ENCODE data around the gene ZSCAN1. TPM values are rescaled to one million over a fixed set of nuclear protein-coding genes. Genes with fewer than 3 reads are reported as not detected.
"Not testable (repeated sequence)": the region's sequence is repeated elsewhere in the genome, so short reads cannot be mapped to it uniquely, and the experiment has no call there.

ZSCAN1 gene
- total RNA-seq: not detected

- POLR2A ChIA-PET: no interaction called here
- peaks cover 25% of the 10 kb centered on the region for H3K9me3 Mint-ChIP-seq (ENCODE audit: low read depth)
- CTCF ChIA-PET: no interaction called here
- H3K36me3 Mint-ChIP-seq (ENCODE audit: low read depth): peaks cover 27% of the 10 kb centered on the region
- DNase-seq (peak; percentile 78), ATAC-seq (peak; percentile 76)
- no peaks in the 10 kb centered on the region for H3K4me1 Mint-ChIP-seq
- intact Hi-C loops (cut with DNase I, micrococcal nuclease): no loop called here
- H3K4me3 Mint-ChIP-seq: no peak within 1 kb of the TSS
- peaks cover 30% of the 10 kb centered on the region for H3K27me3 Mint-ChIP-seq
- H3K27ac Mint-ChIP-seq: no peak within 1 kb of the TSS
Observed at GRCh38 chr19:58033741-58034476, at the start of gene ZSCAN1. Gene ZSCAN1 (plus strand): TSS chr19:58034025. CDS start chr19:58037837, 3,812 bp downstream.

DNA sequence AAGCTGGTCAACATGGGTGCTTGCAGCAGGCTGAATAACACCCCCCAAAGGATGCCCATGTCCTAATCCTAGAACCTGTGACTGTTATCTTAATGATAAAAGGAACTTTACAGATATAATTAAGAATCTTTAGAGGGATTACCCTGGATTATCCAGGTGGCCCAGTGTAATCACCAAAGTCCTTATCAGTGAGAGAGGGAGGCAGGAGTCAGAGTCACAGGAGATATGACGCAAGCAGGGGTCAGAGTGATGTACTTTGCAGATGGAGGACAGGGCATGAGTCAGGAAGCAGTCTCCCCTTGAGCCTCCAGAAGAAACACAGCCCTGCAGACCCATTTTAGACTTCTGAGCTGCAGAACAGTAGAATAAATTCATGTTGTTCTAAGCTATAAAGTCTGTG lies 41.0 kb upstream of the ZSCAN1 start:
- DNase-seq: no peak
- intact Hi-C loops (cut with DNase I, micrococcal nuclease): no loop called here
- peaks cover 82% of the 10 kb centered on the region for H3K36me3 Mint-ChIP-seq (ENCODE audit: low read depth)
- no peak overlapping the region for H3K27ac Mint-ChIP-seq
- no peaks in the 10 kb centered on the region for H3K27me3 Mint-ChIP-seq
- ChIA-PET POLR2A (no interaction called here), CTCF (interaction anchor here (1.8 kb wide), 1 partner anchor 10 kb away, joined by 5 read pairs; the partner anchor contains the start of gene ZNF606)
- no peaks in the 10 kb centered on the region for H3K4me1 Mint-ChIP-seq
- H3K9me3 Mint-ChIP-seq (ENCODE audit: low read depth): peaks cover 53% of the 10 kb centered on the region
- no peak overlapping the region for H3K4me3 Mint-ChIP-seq
- no peak for ATAC-seq

- Mint-ChIP-seq H3K27me3 (no peaks in the 10 kb centered on the region), H3K27ac (no peak overlapping the region), H3K36me3 (ENCODE audit: low read depth) (peaks cover 91% of the 10 kb centered on the region), H3K9me3 (ENCODE audit: low read depth) (peaks cover 46% of the 10 kb centered on the region), H3K4me3 (peak overlapping the region; percentile 80), H3K4me1 (peaks cover 29% of the 10 kb centered on the region)
- no peak for DNase-seq
- ChIA-PET POLR2A (no interaction called here), CTCF (no interaction called here)
- no peak for ATAC-seq
- intact Hi-C loops (cut with DNase I, micrococcal nuclease): loop anchor here in 1 of 2 experiments (5.0 kb wide), 1 partner anchor 273 kb away; the partner anchor contains the start of gene ZNF671
Observed at GRCh38 chr19:58000677-58001076, 33.1 kb upstream of the ZSCAN1 start.

DNA sequence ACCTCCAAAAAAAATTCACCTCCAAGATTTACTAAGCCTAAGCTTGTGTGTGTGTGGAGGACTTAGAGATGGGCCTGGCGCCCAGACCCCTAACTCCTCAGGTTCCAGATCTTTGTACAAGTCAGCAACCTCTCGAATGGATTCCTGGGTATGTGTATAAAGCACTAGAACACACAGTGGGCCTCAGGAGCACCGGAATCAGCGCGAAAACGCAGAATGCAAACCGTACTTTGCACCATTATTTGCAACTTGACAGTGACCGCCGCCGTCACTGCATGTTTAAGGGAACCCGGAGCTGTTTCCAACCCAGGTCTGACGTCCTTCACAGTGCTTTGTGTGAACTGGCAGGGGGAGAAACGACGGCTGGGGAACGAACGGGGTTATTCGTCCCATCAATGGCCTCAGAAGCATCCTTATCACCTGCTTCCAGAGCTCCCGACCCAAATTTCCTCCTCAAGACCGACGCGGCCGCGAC lies 31.9 kb upstream of the ZSCAN1 start:
- POLR2A ChIA-PET: interaction anchor here (0.5 kb wide), 1 partner anchor 40 kb away, joined by 6 read pairs; no protein-coding TSS in a partner anchor
- intact Hi-C loops (cut with DNase I, micrococcal nuclease): loop anchor here (1.0 to 5.0 kb wide), 10 partner anchors 55 to 1407 kb away; partner anchors contain the start of genes ZNF256 (in 2 of the 2), RPS5 (in 1 of the 2), TRAPPC2B (in 1 of the 2) and ZNF17 (in 1 of the 2)
- H3K27me3 Mint-ChIP-seq: no peaks in the 10 kb centered on the region
- peak overlapping the region; percentile 49 for H3K27ac Mint-ChIP-seq
- CTCF ChIA-PET: interaction anchor here (0.6 to 2.7 kb wide), 5 partner anchors 10 to 416 kb away, joined by 3 to 6 read pairs (median 4); partner anchors contain the start of gene ZNF551
- peak; percentile 18 for ATAC-seq
- H3K9me3 Mint-ChIP-seq (ENCODE audit: low read depth): peaks cover 49% of the 10 kb centered on the region
- DNase-seq: peak; percentile 46
- H3K36me3 Mint-ChIP-seq (ENCODE audit: low read depth): peaks cover 90% of the 10 kb centered on the region
- H3K4me1 Mint-ChIP-seq: peaks cover 29% of the 10 kb centered on the region
- H3K4me3 Mint-ChIP-seq: peak overlapping the region; percentile 80

- peaks cover 90% of the 10 kb centered on the region for H3K36me3 Mint-ChIP-seq (ENCODE audit: low read depth)
- CTCF ChIA-PET: interaction anchor here (0.7 to 2.7 kb wide), 6 partner anchors 11 to 1377 kb away, joined by 3 to 6 read pairs (median 4); partner anchors contain the start of gene ZNF551
- H3K4me3 Mint-ChIP-seq: peak within 1 kb of the TSS; percentile 80
- POLR2A ChIA-PET: interaction anchor here (0.5 kb wide), 1 partner anchor 39 kb away, joined by 6 read pairs; no protein-coding TSS in a partner anchor
- H3K9me3 Mint-ChIP-seq (ENCODE audit: low read depth): peaks cover 51% of the 10 kb centered on the region
- DNase-seq: peak; percentile 93
- H3K4me1 Mint-ChIP-seq: peaks cover 29% of the 10 kb centered on the region
- peak within 1 kb of the TSS; percentile 86 for H3K27ac Mint-ChIP-seq
- no peaks in the 10 kb centered on the region for H3K27me3 Mint-ChIP-seq
- ATAC-seq: peak; percentile 99
- intact Hi-C loops (cut with DNase I, micrococcal nuclease): loop anchor here (1.0 to 5.0 kb wide), 10 partner anchors 55 to 1407 kb away; partner anchors contain the start of genes ZNF256 (in 2 of the 2), RPS5 (in 1 of the 2), TRAPPC2B (in 1 of the 2) and ZNF17 (in 1 of the 2)
Observed at GRCh38 chr19:58002384-58003173, 31.2 kb upstream of the ZSCAN1 start, which contains the start of gene ZNF606. Gene ZNF606 (minus strand): TSS chr19:58002820. CDS start chr19:58001319, 1,501 bp downstream.

DNA sequence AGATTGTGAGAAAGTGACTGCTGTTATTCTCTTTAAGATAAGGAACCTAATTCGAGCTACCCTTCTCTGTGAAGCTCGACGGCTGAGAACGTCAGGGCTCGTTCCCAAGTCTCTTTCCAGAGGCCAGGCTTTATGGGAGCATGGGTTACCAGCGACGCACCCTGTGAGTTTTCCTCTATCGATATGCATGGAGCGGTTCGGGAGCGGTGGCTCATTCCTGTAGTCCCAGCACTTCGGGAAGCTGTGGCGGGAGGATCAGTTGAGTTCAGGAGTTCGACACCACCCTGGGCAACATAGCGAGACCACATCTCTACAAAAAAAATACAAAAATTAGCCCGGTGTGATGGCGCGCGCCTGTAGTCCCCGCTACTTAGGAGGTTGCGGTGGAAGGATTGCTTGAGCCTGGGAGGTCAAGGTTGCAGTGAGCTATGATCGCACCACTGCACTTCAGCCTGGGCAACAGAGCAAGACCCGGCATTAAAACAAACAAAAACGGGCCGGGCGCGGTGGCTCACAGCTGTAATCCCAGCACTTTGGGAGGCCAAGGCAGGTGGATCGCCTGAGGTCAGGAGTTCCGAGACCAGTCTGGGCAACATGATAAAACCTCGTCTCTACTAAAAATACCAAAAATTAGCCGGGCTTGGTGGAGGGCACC lies 30.5 kb upstream of the ZSCAN1 start:
- POLR2A ChIA-PET: no interaction called here
- CTCF ChIA-PET: interaction anchor here (0.6 to 2.7 kb wide), 5 partner anchors 11 to 1378 kb away, joined by 3 to 5 read pairs (median 3); partner anchors contain the start of gene ZNF551
- DNase-seq (no peak), ATAC-seq (no peak)
- peaks cover 53% of the 10 kb centered on the region for H3K9me3 Mint-ChIP-seq (ENCODE audit: low read depth)
- intact Hi-C loops (cut with DNase I, micrococcal nuclease): loop anchor here in 1 of 2 experiments (5.0 kb wide), 1 partner anchor 276 kb away; the partner anchor contains the start of gene ZNF671
- no peaks in the 10 kb centered on the region for H3K27me3 Mint-ChIP-seq
- H3K4me1 Mint-ChIP-seq: peaks cover 29% of the 10 kb centered on the region
- H3K27ac Mint-ChIP-seq: peak overlapping the region; percentile 86
- peak overlapping the region; percentile 80 for H3K4me3 Mint-ChIP-seq
- H3K36me3 Mint-ChIP-seq (ENCODE audit: low read depth): peaks cover 87% of the 10 kb centered on the region

- H3K27ac Mint-ChIP-seq: no peak overlapping the region
- H3K36me3 Mint-ChIP-seq (ENCODE audit: low read depth): peaks cover 65% of the 10 kb centered on the region
- ATAC-seq (no peak), DNase-seq (no peak)
- H3K9me3 Mint-ChIP-seq (ENCODE audit: low read depth): peaks cover 53% of the 10 kb centered on the region
- H3K27me3 Mint-ChIP-seq: no peaks in the 10 kb centered on the region
- ChIA-PET CTCF (interaction anchor here (0.6 to 0.7 kb wide), 2 partner anchors 108 to 630 kb away, joined by 3 read pairs; no protein-coding TSS in a partner anchor), POLR2A (no interaction called here)
- intact Hi-C loops (cut with DNase I, micrococcal nuclease): no loop called here
- no peak overlapping the region for H3K4me3 Mint-ChIP-seq
- peaks cover 17% of the 10 kb centered on the region for H3K4me1 Mint-ChIP-seq
Observed at GRCh38 chr19:58007285-58007684, 26.5 kb upstream of the ZSCAN1 start.

DNA sequence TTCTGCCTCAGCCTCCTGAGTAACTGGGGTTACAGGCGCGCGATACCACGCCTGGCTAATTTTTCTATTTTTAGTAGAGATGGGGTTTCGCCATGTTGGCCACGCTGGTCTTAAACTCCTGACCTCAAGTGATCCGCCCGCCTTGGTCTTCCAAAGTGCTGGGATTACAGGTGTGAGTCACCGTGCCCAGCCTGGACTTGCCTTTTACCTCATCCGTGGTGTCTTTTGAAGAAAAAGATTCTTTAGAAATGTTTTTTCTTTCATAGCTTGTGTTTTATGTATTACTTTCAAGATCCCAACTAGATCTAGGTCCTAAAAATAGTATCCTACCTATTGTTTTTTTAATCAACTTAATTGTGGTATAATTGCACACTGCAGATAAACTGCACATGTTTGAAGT lies 24.9 kb upstream of the ZSCAN1 start:
- Mint-ChIP-seq H3K36me3 (ENCODE audit: low read depth) (peaks cover 53% of the 10 kb centered on the region), H3K4me3 (peak overlapping the region; percentile 67), H3K9me3 (ENCODE audit: low read depth) (peaks cover 59% of the 10 kb centered on the region)
- POLR2A ChIA-PET; H3K4me1 Mint-ChIP-seq; H3K27me3 Mint-ChIP-seq; intact Hi-C loops (cut with DNase I, micrococcal nuclease); H3K27ac Mint-ChIP-seq; ATAC-seq; DNase-seq: not testable (repeated sequence)
- CTCF ChIA-PET: interaction anchor here (0.5 to 0.6 kb wide), 3 partner anchors 13 to 369 kb away, joined by 3 to 4 read pairs (median 3); no protein-coding TSS in a partner anchor

DNA sequence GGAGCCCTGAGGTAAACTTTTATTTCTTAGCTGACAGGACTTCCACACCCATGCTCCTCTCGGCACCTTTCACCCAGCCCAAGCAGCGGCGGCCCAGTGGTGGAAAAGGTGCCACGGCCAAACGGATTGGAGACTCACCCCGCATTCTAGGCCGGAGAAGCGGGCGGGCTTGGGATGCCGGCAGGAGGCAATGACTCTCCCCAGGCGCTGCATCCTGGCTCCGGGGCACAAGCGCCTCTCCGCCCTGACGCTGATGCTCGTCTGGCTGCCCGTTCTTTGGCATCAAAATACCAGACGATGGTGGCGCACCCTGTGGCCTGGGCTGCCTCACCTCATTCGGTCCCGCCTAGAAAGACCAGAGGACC lies 24.5 kb upstream of the ZSCAN1 start:
- POLR2A ChIA-PET: no interaction called here
- ATAC-seq (peak; percentile 28), DNase-seq (no peak)
- Mint-ChIP-seq H3K4me3 (peak overlapping the region; percentile 67), H3K36me3 (ENCODE audit: low read depth) (peaks cover 49% of the 10 kb centered on the region), H3K27ac (no peak overlapping the region), H3K27me3 (no peaks in the 10 kb centered on the region), H3K4me1 (peaks cover 5% of the 10 kb centered on the region), H3K9me3 (ENCODE audit: low read depth) (peaks cover 55% of the 10 kb centered on the region)
- CTCF ChIA-PET: interaction anchor here (0.6 kb wide), 1 partner anchor 370 kb away, joined by 3 read pairs; no protein-coding TSS in a partner anchor
- intact Hi-C loops (cut with DNase I, micrococcal nuclease): no loop called here

DNA sequence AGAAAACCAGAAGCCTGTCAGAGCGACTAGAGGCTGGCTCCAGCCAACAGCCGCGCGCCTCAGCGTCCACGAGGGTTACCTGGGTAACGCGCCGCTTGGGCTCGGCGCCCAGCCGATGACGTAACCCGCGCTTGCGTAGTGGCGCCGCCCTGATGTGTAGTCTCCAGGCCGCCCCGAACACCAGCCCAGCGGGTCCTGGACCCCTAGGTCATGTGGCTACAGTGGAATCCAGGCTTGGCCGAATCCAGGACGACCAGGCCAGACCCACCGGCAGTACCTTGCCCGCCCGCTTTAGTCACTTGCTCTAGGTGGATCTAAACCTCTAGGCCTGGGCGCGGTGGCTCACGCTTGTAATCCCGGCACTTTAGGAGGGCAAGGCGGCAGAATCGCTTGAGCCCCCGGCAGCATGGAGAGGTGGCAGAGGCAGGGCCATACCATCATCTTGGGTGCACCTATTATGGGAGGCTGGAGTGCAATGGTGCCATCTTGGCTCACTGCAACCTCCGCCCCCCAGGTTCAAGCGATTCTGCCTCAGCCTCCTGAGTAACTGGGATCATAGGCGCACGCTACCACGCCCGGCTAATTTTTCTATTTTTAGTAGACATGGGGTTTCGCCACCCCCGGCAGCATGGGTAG lies 24.0 kb upstream of the ZSCAN1 start:
- Mint-ChIP-seq H3K4me1 (peaks cover under 1% of the 10 kb centered on the region), H3K9me3 (ENCODE audit: low read depth) (peaks cover 50% of the 10 kb centered on the region), H3K27me3 (no peaks in the 10 kb centered on the region), H3K4me3 (peak overlapping the region; percentile 67), H3K36me3 (ENCODE audit: low read depth) (peaks cover 44% of the 10 kb centered on the region), H3K27ac (peak overlapping the region; percentile 55)
- intact Hi-C loops (cut with DNase I, micrococcal nuclease): no loop called here
- CTCF ChIA-PET: interaction anchor here (0.6 kb wide), 1 partner anchor 370 kb away, joined by 3 read pairs; no protein-coding TSS in a partner anchor
- POLR2A ChIA-PET: no interaction called here
- DNase-seq: peak; percentile 86
- ATAC-seq: peak; percentile 97

All from activated CD4-positive, alpha-beta T cell treated with anti-CD3 and anti-CD28 coated beads for 36 hours (primary cell).